GM12873 (cell line): ENCODE results near the gene PTTG1IP.

Experiments
- TF ChIP-seq, protein P1 (sequence below): IDR thresholded peaks from 2 replicates; pipeline ENCODE4 v1.5.1; 2012; ENCODE audit warnings: low read depth, mild to moderate bottlenecking, moderate library complexity, low read length, control low read depth; ENCODE audit not compliant: insufficient read depth; ENCODE audit errors: missing control alignments

The PTTG1IP gene

DNA sequence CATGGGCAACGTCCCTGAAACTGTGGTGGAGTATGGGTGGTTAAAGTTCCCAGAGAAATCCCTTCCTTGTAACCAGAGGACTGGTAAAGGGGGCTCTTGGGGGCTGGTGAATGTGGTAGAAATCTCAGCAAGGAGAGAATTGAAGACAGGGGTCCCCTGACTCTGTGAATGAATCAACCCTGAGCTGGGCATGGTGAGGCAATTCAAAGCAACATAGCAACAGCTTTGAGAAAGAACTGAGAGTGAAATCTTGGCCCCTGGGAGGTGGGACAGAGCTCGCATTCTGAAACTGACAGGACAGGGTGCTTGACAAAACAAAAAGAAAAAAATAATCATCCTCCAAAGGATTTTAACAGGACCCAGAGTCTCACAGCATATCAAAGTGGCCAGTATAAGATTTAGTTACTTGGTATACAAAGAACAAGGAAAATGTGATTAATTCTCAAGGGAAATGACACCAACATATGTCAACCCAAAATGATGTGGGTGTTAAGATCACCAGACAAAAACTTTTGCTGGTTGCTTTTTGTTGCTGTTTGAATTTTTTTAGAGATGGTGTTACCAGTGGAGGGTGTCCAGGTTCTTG lies 43.9 kb downstream of the PTTG1IP start:
- TF ChIP-seq, protein P1, sequence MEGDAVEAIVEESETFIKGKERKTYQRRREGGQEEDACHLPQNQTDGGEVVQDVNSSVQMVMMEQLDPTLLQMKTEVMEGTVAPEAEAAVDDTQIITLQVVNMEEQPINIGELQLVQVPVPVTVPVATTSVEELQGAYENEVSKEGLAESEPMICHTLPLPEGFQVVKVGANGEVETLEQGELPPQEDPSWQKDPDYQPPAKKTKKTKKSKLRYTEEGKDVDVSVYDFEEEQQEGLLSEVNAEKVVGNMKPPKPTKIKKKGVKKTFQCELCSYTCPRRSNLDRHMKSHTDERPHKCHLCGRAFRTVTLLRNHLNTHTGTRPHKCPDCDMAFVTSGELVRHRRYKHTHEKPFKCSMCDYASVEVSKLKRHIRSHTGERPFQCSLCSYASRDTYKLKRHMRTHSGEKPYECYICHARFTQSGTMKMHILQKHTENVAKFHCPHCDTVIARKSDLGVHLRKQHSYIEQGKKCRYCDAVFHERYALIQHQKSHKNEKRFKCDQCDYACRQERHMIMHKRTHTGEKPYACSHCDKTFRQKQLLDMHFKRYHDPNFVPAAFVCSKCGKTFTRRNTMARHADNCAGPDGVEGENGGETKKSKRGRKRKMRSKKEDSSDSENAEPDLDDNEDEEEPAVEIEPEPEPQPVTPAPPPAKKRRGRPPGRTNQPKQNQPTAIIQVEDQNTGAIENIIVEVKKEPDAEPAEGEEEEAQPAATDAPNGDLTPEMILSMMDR: no peak

DNA sequence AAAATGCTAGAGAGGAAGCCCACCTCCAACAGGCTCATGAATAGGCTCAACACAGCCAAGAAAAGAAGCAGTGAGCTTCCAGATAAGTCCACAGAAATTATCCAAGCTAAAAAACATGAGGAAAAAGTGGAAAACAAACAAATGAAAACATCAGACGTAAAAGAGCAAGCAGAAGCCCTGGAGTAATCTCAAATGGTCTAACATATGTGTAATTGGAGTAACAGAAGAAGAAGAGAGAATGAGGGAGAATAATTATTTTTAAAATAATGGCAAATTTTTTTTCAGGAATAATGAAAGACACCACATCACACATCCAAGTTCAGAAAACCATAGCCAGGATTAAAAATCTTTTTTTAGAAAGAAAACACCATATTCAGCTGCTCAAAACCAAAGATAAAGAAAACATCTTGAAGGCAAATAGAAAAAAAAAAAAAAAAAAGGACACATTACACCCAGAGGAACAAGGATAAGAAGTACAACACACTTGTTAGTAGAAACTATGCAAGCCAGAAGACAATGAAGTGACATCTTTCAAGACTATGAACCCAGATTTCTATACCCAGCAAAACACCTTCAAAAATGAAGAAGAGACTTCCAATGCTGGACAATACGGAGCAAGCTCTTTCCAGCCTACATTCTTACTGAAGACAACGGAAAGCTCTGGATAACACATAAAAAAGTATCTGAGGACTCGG lies 45.0 kb downstream of the PTTG1IP start:
- TF ChIP-seq, protein P1: no peak

DNA sequence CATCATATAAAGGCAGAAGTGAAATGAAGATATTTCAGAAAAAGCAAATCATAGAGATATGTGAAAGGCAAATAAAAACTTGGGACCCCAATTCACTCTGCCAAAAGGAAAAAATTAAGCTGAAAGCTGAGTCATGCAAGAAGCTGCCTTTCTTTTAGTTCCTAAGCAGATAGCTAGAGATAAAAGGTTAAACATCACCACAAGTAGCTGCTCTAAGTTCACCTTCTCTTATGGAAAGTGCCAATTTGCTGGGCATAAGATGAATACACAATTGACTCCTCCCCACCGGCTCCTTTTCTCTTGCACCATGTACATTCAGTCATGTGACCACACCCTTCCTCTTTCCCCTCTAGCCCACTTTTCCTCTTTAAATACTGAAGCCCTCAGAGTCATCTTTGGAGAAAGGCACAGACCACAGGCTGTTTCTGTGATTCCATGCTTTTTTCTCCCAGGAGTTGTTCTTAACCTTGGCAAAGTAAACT lies 50.3 kb downstream of the PTTG1IP start:
- TF ChIP-seq, protein P1: no peak

- TF ChIP-seq, protein P1: no peak
These were observed 50.9 kb downstream of the PTTG1IP start for GRCh38 chr21:44822484-44823178.

DNA sequence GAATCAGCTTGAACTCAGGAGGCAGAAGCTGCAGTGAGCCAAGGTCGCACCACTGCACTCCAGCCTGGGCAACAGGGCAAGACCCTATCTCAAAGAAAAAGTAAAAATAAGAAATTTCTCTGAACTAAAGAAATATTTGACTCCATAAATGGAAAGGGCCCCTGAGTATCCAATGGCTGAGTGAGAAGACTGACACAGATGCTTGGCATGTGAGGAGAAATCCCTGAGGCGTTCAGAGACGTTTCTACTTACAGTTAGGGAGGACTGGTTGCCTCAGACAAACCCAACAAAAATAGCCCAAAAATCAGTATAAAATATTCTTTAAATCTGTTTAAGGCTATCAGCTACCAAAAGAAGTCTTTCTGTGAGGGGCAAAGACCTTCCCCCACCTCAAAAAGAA lies 52.6 kb downstream of the PTTG1IP start:
- TF ChIP-seq, protein P1: no peak

DNA sequence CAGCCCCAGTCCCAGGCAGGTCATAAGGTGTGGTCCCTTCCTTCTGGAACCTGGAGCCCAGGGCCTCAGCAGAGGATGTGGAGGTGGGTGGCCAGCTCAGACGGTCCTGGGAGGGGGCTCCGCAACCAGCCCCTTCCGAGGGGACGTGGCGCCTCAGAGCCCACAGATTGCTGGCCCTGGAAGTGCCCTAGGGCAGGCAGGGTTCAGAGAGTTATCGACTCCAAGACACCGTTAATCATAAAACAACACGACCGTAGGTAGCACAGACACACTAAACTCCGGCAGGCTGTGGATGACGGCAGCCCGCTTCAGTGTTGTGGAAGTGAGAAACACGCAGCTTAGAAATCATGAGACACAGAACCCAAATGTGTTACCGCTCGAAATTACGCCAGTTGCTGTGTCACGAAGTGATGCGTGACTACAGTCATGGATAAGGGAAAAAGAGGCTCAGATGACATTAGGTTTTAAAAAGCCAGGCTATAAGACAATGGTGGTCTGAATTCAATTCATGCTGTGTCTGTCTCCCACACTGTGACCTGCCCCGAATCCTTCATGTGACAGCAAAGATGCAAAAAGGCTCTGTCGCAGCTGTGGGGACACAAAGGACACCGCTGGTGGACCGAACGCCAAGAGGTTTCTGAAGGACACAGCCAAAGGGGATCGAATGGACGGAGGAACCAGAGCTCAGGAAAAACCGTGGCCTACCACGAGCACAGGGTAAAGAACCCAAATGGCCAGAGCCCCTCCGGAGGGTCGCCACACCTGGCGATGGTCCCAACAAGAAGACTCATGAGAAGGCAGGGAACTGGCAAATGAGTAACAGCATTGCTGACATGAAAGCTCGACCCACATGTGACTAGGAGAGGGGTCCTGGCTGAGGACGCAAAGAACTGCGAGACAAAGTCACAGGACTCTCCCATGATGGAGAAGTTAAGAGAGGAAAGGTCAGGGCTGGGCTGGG lies 53.9 kb downstream of the PTTG1IP start:
- TF ChIP-seq, protein P1: no peak

GRCh38 chr21:44818640-44819011 lies 54.9 kb downstream of the PTTG1IP start:
- TF ChIP-seq, protein P1: no peak
